ENCODE results near the gene TUT7.
"Not testable (repeated sequence)": the region's sequence is repeated elsewhere in the genome, so short reads cannot be mapped to it uniquely, and the experiment has no call there.

Gene TUT7

GRCh38 chr9:86321373-86321772, 32.8 kb downstream of the TUT7 start:
- H3K9me3 ChIP-seq (ENCODE audit: insufficient read depth, low read length), result no peaks in the 10 kb centered on the region
- no peak overlapping the region for H3K9ac ChIP-seq (ENCODE audit: low read length)
- no peak overlapping the region for H3K4me3 ChIP-seq (ENCODE audit: low read length)
- H3K4me1 ChIP-seq (ENCODE audit: low read length), result peaks cover 10% of the 10 kb centered on the region; the same call in 1 of the 2 replicates
- no peaks in the 10 kb centered on the region for H3K27me3 ChIP-seq (ENCODE audit: low read depth, low read length)
- no peak overlapping the region for H2AFZ ChIP-seq (ENCODE audit: low read depth, low read length)
- peaks cover 7% of the 10 kb centered on the region; the same call in 1 of the 2 replicates for H4K20me1 ChIP-seq (ENCODE audit: insufficient read depth, low read length)
- no peak overlapping the region for H3K4me2 ChIP-seq (ENCODE audit: low read length)
- peaks cover 85% of the 10 kb centered on the region for H3K36me3 ChIP-seq (replicated peaks; ENCODE audit: low read depth, low read length)
- no peaks in the 10 kb centered on the region for H3K79me2 ChIP-seq (ENCODE audit: low read length)
- H3K27ac ChIP-seq (ENCODE audit: low read length), result no peak overlapping the region
- no peak for TF ChIP-seq CTCF (IDR thresholded peaks at IDR 0.05; ENCODE audit: low read depth, low read length)
- TF ChIP-seq EZH2phosphoT487 (IDR thresholded peaks at IDR 0.05; ENCODE audit: low read depth), result no peak

DNA sequence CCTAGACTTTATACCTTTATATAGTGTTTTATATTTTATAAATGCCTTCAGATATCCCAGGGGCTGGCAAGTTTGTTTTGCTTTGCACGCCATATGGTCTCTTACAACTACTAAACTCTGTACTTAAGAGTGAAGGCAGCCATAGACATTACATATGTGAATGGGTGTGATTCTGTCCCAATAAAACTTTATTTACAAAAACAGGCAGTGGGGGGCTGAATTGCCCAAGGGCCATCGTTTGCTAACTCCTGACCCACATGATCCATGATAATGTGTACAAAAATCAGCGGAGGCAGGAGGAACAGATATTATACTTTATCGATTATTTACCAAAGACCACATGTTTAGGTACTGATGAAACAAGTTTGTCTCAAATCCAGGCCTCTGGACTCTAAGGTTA, 36.0 kb downstream of the TUT7 start:
- Histone ChIP-seq H3K4me1 (ENCODE audit: low read length) (no peaks in the 10 kb centered on the region), H4K20me1 (ENCODE audit: insufficient read depth, low read length) (no peaks in the 10 kb centered on the region), H2AFZ (ENCODE audit: low read depth, low read length) (no peak overlapping the region), H3K36me3 (replicated peaks; ENCODE audit: low read depth, low read length) (peaks cover 84% of the 10 kb centered on the region), H3K4me2 (ENCODE audit: low read length) (no peak overlapping the region), H3K9ac (ENCODE audit: low read length) (no peak overlapping the region), H3K27ac (ENCODE audit: low read length) (no peak overlapping the region), H3K79me2 (ENCODE audit: low read length) (no peaks in the 10 kb centered on the region), H3K9me3 (ENCODE audit: insufficient read depth, low read length) (no peaks in the 10 kb centered on the region), H3K4me3 (ENCODE audit: low read length) (no peak overlapping the region), H3K27me3 (ENCODE audit: low read depth, low read length) (no peaks in the 10 kb centered on the region)
- TF ChIP-seq EZH2phosphoT487 (IDR thresholded peaks at IDR 0.05; ENCODE audit: low read depth) (no peak), CTCF (IDR thresholded peaks at IDR 0.05; ENCODE audit: low read depth, low read length) (no peak)

DNA sequence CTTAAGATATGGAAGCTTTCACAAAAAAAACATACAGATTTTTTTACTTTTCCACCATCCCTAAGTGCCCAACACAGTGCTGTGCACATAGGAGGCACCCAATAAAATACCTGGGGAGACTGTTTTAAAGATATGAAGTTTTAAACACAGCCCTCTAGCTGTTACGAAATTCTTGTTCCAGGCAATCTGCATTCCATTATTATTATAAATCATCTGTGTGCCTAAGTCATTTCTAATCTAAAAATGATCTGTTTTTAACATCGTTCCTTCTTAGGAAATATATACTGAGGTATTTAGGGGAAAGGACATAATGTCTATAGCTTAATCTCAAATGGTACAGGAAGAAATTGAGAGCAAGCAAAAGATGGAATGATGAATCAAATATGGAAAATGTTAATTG, 39.1 kb downstream of the TUT7 start:
- no peak overlapping the region for H2AFZ ChIP-seq (ENCODE audit: low read depth, low read length)
- no peak overlapping the region for H3K4me2 ChIP-seq (ENCODE audit: low read length)
- no peak overlapping the region for H3K27ac ChIP-seq (ENCODE audit: low read length)
- no peaks in the 10 kb centered on the region for H4K20me1 ChIP-seq (ENCODE audit: insufficient read depth, low read length)
- no peaks in the 10 kb centered on the region for H3K4me1 ChIP-seq (ENCODE audit: low read length)
- no peak overlapping the region for H3K4me3 ChIP-seq (ENCODE audit: low read length)
- H3K36me3 ChIP-seq (replicated peaks; ENCODE audit: low read depth, low read length), result peaks cover 76% of the 10 kb centered on the region
- no peaks in the 10 kb centered on the region for H3K27me3 ChIP-seq (ENCODE audit: low read depth, low read length)
- H3K9ac ChIP-seq (ENCODE audit: low read length), result no peak overlapping the region
- TF ChIP-seq CTCF (IDR thresholded peaks at IDR 0.05; ENCODE audit: low read depth, low read length) (no peak), EZH2phosphoT487 (IDR thresholded peaks at IDR 0.05; ENCODE audit: low read depth) (no peak)
- H3K79me2 ChIP-seq (ENCODE audit: low read length), result no peaks in the 10 kb centered on the region
- H3K9me3 ChIP-seq (ENCODE audit: insufficient read depth, low read length), result no peaks in the 10 kb centered on the region

DNA sequence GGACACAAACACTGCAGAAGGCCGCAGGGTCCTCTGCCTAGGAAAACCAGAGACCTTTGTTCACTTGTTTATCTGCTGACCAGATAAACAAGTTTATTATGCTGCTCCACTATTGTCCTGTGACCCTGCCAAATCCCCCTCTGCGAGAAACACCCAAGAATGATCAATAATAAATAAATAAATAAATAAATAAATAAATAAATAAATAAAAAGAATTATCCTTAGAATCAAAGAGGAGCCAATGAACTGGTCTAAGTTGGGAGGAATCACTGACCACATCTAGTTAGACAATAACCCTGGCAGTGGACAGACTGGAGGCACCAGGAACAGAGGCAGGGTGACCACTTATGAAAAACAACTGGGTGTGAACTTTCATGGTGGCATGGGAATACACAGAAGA, 41.3 kb downstream of the TUT7 start:
- H3K27me3 ChIP-seq (ENCODE audit: low read depth, low read length); H3K4me1 ChIP-seq (ENCODE audit: low read length); H3K27ac ChIP-seq (ENCODE audit: low read length); H3K4me3 ChIP-seq (ENCODE audit: low read length); H3K79me2 ChIP-seq (ENCODE audit: low read length); H4K20me1 ChIP-seq (ENCODE audit: insufficient read depth, low read length); H2AFZ ChIP-seq (ENCODE audit: low read depth, low read length); H3K4me2 ChIP-seq (ENCODE audit: low read length); H3K9me3 ChIP-seq (ENCODE audit: insufficient read depth, low read length); H3K9ac ChIP-seq (ENCODE audit: low read length): not testable (repeated sequence)
- peaks cover 77% of the 10 kb centered on the region for H3K36me3 ChIP-seq (replicated peaks; ENCODE audit: low read depth, low read length)

GRCh38 chr9:86308687-86309086, 45.5 kb downstream of the TUT7 start:
- H3K36me3 ChIP-seq (replicated peaks; ENCODE audit: low read depth, low read length), result peaks cover 64% of the 10 kb centered on the region
- H3K4me2 ChIP-seq (ENCODE audit: low read length), result no peak overlapping the region
- no peaks in the 10 kb centered on the region for H3K4me1 ChIP-seq (ENCODE audit: low read length)
- H3K79me2 ChIP-seq (ENCODE audit: low read length), result no peaks in the 10 kb centered on the region
- no peak overlapping the region for H3K27ac ChIP-seq (ENCODE audit: low read length)
- no peak overlapping the region for H3K9ac ChIP-seq (ENCODE audit: low read length)
- no peak overlapping the region for H3K4me3 ChIP-seq (ENCODE audit: low read length)
- no peak overlapping the region for H2AFZ ChIP-seq (ENCODE audit: low read depth, low read length)
- TF ChIP-seq EZH2phosphoT487 (IDR thresholded peaks at IDR 0.05; ENCODE audit: low read depth), result no peak
- TF ChIP-seq CTCF (IDR thresholded peaks at IDR 0.05; ENCODE audit: low read depth, low read length), result no peak
- no peaks in the 10 kb centered on the region for H4K20me1 ChIP-seq (ENCODE audit: insufficient read depth, low read length)
- H3K27me3 ChIP-seq (ENCODE audit: low read depth, low read length), result no peaks in the 10 kb centered on the region
- H3K9me3 ChIP-seq (ENCODE audit: insufficient read depth, low read length), result no peaks in the 10 kb centered on the region

Data from OCI-LY3 (cell line).